HT1080 (cell line): ENCODE data around the gene AGR2. TPM values are rescaled to one million over a fixed set of nuclear protein-coding genes. Genes with fewer than 3 reads are reported as not detected.
A peak's percentile ranks its signal among the peaks of the same experiment; 100 is the strongest.
"Not testable (repeated sequence)": the region's sequence is repeated elsewhere in the genome, so short reads cannot be mapped to it uniquely, and the experiment has no call there.

ENCODE experiments used
- DNase-seq: peaks from one replicate; pipeline ENCODE4 v3.0.0-alpha.2; 2015; ENCODE audit warnings: low read depth
- total RNA-seq: library from RNA; depleted of rRNA; stranded (reverse); fragments of >200 nt; shearing (Covaris generic); gene quantifications from 2 replicates; pipeline ENCODE4 v1.2.3, GENCODE V29; 2014

The AGR2 gene
- total RNA-seq, 1 experiment from 2014 or later: not detected

DNA sequence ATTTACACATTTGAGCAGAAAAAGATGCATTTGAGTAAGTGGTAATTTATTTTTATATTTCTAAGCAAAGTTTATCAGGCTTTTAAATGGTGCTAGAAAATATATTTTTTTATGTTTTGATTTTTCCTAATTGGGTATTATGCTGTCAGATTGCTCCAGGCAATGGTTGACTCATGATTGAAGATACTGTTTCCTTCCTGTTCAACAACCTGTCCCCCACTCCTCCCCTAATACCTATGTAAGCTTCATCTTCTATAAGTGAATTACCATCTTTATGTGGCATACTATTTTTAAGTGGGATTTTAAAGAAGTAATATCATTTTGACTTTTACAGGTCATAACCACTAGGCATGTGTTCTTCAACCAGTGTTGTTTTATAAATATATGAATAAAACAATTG, 29.8 kb downstream of the AGR2 start:
- DNase-seq: no peak

DNA sequence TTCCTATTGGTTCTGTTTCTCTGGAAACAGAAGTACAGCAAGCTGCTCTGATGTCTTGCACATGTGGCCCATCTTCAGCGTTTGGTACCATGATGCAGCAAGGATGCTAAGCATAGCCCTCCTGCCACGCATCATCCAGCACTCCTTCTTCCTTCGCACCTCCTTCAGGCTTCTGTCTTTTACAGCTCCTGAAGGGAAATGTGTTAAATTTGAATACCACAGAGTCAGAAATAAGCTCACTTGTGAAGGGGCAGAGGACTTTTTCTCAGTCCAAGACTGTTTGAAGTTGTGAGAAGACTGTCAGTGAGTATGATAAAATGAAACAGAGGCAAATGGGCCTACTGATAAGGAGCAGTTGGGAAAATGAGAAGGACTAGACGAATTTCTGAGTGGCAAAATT, 30.5 kb downstream of the AGR2 start:
- DNase-seq: no peak

DNA sequence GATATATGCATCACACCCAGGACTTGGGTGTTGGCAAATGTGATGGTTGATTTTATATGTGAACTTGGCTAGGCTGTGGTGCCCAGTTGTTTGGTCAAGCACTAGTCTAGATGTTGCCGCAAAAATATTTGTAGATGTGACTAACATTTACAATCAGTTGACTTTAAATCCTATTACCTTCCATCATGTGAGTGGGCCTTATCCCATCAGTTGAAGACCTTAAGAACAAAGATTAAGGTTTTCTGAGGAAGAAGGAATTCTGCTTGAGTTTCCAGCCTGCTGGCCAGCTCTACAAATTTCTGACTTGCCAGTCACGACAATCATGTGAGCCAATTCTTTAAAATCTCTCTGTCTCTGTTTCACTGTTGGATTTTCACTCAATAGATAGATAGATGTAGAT, 30.9 kb downstream of the AGR2 start:
- DNase-seq: no peak

DNA sequence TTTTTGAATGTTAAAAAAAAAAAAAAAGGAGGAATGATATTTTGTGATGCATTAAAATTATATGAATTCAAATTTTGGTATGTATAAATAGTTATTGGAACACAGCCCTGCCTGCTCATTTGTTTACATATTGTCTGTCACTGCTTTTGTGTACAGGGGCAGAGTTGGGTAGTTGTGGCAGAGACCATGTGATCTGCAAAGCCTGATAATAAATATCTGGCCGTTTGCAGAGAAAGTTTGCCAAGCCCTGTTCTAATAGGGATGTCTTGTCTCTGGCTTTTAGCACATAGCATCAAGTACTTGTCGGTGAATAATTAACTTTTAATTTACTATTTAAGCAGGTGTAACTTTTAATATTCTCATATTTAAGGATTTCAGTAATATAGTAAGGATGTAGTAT, 31.5 kb downstream of the AGR2 start:
- DNase-seq: no peak

DNA sequence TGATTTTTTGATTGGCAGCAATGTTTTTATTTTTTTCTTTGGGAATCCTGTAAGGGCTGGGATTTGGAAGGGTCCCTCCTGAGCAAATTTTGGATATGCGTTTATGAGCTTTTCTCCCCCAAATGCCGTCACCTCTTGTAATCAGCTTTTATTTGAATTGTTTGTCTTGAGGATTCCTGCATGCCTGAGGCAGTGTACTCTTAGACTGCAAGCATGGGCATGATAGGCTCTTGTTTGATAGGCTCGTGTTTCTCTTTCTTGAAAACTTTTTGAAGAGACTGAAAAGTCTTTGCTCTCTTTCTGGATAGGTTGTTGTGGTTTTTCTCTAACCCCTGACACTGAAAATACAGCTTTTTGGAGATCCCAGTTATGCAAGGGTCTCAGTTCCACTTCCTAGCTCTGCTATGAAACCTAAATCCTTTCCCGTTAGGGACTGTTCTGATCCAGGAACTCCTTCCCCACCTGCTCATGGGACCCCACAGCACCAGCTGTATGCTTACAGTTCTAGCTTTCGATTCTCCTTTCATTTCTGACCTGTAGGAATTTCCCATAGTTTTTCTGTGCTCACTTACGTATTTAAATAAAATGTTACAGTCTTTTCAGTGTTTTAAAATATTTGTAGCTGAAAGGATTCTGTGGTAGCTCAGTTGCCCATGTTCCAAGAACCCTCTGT, 34.0 kb downstream of the AGR2 start:
- DNase-seq: no peak

DNA sequence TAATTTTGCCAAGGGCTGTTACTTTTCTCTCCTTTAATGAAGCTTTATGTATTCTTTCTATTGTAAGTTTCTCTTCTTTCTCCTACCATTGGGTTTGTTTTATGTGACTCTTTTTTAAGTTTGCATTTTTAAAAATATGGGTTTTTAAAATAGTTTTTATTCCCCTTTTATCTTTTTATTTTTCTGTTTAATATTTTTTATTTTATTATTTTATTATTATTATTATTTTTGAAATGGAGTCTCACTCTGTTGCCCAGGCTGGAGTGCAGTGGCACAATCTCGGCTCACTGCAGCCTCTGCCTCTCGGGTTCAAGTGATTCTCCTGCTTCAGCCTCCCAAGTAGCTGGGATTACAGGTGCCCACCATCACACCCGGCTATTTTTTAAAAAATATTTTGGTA, 34.8 kb downstream of the AGR2 start:
- DNase-seq: not testable (repeated sequence)

DNA sequence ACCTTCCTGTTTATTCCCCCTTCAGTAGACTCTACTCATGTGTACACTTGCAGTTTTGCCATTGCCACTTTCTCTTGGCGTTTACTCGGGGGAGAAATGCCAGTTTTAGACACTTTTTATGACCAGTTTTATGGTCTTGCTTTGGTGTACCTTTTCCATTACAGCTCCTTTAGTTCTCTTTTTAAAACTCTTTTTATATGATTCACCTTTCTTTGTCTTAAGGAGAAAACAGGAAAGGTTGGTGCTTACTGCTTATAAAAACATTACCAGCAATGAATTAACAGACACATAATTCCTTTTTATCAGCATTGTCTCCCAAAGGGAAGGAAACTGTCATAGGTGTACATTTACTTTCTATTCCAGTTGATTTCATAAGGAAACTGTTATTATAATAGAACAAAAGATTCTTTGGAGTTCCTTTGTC, 39.4 kb downstream of the AGR2 start:
- DNase-seq: no peak

DNA sequence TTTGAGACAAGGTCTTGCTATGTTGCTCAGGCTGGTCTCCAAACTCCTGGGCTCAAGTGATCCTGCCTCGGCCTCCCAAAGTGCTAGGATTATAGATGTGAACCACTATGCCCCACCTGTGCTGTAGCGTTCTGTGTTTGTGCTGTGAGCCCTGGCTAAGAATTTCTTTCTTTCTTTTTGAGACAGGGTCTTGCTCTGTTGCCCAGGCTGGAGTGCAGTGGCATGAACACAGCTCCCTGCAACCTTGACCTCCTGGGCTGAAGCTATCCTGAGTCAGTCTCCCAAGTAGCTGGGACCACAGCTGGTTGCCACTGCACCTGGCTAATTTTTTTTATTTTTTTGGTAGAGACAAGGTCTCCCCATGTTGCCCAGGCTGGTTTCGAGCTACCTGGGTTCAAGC, 39.9 kb downstream of the AGR2 start:
- no peak for DNase-seq

DNA sequence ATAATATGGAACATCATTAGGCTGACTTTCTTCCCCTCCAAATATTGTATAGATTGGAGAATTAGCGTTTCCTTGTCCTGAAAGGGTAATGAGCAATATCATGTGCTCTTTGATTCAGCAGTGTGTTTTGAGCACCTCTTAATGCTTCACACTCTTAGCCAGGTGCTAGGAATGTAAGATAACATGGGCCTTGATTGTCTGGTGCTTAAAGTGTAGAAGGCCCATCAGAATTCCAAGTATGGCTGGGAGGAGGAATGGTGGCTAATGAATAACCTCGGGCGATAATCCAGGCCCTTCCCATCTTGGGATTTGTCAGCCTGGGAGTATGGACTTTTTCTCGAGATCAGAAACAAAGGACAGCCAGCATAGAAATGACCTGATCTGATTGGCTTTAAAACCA, 42.6 kb downstream of the AGR2 start:
- no peak for DNase-seq

DNA sequence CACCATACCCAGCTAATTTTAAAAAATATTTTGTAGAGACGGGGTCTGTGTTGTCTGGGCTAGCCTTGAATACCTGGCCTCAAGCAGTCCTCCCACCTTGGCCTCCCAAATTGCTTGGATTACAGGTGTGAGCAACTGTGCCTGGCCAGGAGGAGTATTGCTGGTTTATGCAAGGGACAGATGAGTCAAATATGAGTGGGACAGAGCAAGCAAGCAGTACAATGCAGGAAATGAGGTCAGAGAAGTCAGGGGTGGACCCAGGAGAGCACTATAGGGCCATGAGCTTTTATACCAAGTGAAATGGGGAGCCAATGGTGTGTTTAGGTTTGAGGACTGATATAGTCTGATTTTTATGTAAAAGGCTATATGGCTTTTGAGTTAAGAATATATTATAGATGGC, 45.0 kb downstream of the AGR2 start:
- DNase-seq: no peak

DNA sequence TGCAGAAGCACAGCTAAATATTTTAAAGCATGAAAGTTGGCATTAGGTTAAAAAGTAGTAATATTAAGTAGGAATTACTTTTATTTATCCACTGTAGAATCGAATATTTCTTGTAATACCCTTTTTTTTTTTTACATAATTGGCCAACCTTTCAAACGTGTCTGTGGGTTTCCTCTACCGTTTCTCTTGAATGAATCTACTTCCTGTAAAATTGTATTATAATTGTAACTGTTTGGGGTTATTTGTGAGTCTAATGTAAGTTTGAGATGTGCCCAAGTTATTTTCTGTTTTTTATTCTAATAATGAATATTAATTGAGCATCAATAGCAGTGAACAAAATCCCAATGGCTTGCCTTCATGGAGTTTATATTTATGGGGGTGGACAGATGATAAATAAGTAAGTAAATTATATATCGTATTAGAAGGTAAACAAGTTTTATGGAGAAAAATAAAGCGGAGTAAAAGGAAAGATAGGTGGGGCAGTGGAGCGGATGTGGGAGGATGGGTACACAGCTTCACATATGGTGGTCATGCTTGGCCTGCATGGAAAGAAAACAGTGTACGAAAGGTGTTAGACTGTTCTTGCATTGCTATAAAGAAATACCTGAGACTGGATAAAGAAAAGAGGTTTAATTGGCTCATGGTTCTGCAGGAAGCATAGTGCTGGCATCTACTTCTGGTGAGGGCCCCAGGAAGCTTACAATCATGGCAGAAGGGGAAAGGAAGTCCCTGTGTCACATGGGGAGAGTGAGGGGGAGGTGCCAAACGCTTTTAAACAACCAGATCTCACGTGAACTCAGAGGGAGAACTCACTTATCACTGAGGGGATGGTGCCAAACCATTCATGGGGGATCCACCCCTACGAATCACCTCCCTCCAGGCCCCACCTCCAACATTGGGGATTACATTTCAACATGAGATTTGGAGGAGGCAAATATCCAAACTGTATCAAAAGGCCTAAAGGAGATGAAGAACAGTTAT, 45.9 kb downstream of the AGR2 start:
- DNase-seq: no peak

DNA sequence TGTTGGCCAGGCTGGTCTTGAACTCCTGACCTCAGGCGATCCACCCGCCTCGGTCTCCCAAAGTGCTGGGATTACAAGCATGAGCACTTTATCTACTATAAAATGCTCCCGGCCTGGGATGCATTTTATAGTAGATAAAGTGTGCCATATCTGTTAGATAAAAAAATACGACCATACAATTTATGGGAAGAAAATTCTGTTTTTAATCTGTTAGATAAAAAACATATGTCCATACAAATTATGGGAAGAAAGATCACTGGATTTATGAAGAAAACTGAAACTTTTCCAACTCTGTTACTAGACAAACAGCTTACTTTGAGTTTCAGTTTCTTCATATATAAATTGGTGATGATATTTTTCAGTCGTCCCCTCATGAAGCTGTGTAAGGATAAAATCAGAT, 46.8 kb downstream of the AGR2 start:
- no peak for DNase-seq

DNA sequence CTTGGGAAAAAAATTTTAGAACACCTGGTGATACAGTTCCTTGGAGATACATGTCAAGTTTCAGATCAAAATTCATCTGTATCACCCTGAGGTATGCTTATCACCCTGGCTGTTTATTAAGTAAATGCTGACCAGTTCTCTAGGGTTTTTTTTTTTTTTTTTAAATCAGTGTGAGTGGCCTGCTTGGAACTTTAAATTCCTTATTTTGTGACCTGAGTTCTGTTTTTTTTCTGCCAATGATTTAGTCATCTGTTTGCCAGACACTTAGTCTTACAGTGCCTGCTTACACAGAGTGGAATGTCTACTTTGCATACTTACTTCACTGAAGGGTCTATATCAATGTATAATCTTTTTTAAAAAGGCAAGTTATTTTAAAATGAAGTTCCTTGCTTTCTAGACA, 49.4 kb downstream of the AGR2 start:
- no peak for DNase-seq

DNA sequence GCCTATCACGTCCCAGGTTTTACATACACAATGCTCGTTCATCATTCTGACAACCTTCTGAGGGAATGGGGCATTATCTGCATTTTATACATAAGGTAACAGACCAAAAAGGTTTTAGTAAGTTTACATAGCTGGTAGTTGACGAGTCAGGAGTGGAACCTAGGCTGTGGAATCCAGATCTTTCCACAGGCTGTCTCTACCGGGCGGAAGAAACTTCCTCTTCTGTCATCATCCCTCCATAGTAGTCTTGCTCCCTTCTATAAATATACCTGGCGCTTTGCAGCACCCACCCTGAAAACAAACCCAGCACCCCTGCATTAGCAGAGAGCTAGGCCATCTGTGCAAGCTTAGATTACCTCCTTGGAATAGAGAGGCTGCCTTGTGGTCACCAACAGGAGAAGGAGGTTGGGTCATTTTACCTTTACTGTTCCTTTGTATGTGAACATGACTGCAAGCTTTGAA, 49.9 kb downstream of the AGR2 start:
- no peak for DNase-seq

DNA sequence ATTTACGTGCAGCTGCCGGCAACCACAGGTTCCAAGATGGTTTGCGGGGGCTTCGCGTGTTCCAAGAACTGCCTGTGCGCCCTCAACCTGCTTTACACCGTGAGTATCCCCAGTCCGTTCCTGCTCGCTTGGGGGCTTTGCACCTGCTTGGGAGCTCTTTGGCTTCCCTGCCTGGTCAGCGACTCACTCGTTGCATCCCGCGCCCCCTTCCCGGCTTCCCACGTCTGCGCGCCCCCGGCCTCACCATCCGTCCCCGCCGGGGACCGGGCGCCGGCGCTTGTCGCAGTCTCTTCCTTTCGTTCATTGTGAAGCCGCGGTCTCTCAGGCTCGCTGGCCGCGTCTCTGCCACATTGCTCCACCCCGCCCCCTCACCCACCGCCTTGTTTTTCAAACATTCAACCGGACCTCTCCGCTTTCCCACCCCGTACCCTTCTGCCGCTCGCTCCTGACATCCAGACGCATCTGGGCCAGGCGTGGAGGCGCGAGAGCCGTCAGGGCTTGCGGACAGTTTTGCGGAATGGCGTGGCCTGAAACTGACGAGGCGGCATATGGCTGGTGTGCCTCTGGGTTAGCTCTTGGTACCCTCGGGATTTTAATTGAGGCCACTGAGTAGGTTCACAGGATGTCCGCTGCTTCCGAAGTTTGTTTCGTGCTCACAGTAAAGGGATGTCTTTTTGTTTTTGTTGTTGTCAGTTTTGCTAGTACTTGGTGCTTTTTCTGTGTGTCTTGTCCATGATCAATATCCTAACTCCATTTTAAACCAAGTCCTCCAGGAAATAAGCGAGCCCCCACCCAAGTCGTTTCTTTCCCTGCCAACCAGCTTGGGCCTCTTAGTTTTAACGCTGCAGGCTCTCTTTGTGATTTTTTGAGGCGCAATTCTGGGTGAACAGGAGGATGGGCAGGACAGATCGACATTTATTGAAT, 50.6 kb downstream of the AGR2 start:
- no peak for DNase-seq

DNA sequence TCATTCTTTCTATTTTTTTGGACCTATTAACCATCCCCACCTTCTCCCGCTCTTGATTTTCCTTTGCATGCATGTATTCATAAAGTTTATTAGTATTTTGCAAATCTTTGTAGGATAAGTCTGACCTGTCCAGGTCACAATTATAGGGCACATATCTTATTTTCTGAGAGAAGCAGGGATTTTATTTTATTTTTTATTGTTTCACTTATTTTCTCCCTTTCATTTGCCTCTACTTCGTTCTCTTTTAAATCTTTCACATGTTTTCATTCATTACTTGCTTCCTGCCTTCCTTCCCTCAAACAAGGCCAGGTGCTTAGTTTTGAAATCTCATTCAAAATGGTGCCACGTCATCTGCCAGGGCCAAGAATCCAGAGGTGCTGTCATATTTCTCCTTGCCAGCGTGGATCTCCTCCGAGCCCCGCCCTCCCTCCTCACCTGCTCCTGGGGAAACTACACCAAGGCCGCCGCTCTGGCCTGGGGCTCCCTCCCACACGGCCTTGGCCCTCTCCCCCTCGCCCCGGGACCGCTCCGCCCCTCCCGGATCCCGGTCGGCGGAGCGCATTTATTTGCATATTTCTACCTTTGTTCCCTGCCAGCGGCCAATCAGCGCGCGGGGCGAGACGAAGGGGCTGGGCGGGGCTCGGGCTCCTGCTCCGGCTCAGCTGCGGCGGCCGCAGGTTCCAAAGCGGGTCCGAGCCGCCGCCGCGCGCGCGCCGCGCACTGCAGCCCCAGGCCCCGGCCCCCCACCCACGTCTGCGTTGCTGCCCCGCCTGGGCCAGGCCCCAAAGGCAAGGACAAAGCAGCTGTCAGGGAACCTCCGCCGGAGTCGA, 51.5 kb downstream of the AGR2 start, which contains the start of gene TSPAN13:
TSPAN13 (plus strand) TSS at position 654 of the 830 bp plus-strand sequence. CDS start 213 bp downstream, outside the sequence.
- peak; percentile 56 for DNase-seq

DNA sequence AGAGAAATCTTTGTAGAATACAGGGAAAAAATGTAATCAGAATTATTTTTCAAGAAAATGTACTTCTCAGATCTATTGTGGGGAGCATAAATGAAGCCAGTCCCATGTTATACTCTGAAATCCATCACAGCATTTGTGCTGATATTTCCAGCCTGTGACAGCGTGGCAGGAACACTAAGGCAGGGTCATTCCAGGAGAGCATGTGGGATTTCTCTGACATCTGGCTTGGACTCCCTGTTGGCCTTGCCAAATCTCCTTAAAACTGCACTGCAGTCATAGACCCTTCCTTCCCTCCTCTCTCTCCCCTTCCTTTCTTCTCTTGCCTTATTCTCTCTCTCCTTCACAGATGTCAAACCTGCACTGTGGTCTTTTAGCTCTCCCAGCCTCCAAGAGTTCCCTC, 57.7 kb downstream of the AGR2 start:
- DNase-seq: no peak

DNA sequence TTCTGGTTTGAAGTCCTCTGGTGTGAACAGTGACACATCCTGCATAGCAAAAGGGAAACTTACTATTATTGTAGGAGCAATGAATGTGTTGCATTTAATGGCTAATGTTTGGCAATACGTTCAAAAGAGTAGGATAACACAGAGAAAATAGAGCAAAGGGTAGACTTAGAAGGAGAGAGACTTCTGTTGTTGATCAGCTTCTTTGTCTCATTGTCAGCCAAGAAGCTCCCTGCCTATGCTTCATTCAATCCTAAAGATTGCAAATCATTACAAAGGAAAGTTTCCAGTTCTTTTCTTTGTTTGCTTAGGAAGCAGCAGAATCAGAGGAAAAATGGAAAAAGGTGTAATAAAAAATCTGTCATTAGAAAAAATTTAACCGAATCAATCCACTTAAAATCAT, 59.2 kb downstream of the AGR2 start:
- no peak for DNase-seq

DNA sequence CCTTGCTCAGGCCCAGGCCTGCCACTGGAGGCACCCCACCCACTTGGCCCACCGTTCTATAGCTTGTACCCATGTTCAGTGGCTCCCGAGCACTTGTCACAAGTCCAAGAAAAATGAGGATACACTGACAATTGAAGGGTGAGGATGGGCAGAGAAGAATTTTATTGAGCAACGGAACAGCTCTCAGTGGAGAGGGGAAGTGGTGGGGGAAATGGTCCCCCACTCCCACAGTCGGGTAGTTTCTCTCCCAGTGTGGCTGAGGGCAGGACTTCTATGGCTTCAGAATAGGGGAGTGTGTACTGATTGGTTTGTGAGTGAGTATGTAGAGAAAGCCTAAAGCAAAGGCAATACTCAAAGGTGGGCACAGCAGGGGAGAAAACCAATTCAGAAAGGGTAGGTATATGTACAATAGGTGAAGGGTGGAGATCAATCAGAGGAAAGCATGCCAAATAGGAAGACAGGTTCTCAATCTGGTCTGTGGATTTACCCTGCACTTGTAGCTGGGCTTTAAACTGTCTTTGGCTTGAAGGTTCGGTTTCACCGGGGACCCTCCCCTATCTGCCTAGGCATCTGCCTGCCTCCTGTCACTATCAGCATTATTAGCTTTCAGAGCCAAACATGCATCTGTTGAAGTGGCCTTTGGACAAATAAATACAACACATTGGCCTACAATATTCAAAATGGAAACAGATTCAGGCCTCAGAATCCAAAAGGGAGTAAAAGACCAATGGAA, 60.1 kb downstream of the AGR2 start:
- no peak for DNase-seq

DNA sequence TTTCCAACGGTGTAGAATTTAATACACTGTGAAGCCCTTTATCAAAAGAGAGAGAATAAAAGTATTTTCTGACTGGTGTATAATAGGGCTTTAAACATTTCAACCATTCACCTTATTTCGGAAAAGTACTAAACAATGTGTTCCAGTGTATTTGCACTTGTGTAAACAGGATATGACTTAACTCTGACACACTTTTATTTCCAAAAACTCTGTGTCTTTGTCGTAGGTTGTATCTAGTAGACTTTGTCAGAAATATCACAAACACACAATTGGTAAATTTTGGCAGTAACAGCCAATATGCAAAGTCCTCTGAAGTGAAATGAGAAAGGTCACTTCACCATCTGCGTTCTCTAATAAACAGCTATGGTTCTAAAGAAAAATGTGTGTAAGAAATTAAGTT, 61.6 kb downstream of the AGR2 start:
- peak; percentile 38 for DNase-seq
